A673 (cell line): Measurements from ENCODE around the gene SLC43A1. TPM values are rescaled to one million over a fixed set of nuclear protein-coding genes. Genes with fewer than 3 reads are reported as not detected.

Experiments
- BruUV-seq: library from RNA; stranded (reverse); fragments of 400-500 nt; replicated peaks from 2 replicates; lab custom pipeline; 2021; lab: Mats Ljungman, UMichigan
- CTCF ChIA-PET: fragments of 300-600 bp; sonication (Branson Sonifier 250); formaldehyde crosslinking; loops from one replicate; lab custom pipeline; 2022; ENCODE audit warnings: antibody characterized with exemption; lab: Charles Lee
- POLR2A ChIA-PET: fragments of 300-600 bp; sonication (Branson Sonifier 250); formaldehyde crosslinking; loops from one replicate; lab custom pipeline; 2022; ENCODE audit warnings: antibody characterized with exemption; ENCODE audit not compliant: low non-redundant PET; lab: Charles Lee
- DNase-seq: peaks from one replicate; pipeline ENCODE4 v3.0.0-alpha.2; 2015; ENCODE audit warnings: low spot score
- H3K27ac ChIP-seq: fragments of 200-600 bp; sonication (generic); 2 replicates; pipeline ENCODE4 v1.5.1; 2016; ENCODE audit warnings: mixed run types, low read depth, mild to moderate bottlenecking, mixed read lengths, antibody characterized with exemption, low read length; ENCODE audit not compliant: poor library complexity, severe bottlenecking
- H3K27me3 ChIP-seq: fragments of 200-600 bp; sonication (generic); replicated peaks from 2 replicates; pipeline ENCODE4 v1.6.1; 2017; ENCODE audit warnings: mixed run types, low read depth, mild to moderate bottlenecking, mixed read lengths, antibody characterized with exemption, low read length; ENCODE audit not compliant: insufficient read depth, poor library complexity
- H3K36me3 ChIP-seq: fragments of 200-600 bp; sonication (generic); 2 replicates; pipeline ENCODE4 v1.6.1; 2016; ENCODE audit warnings: mixed run types, mild to moderate bottlenecking, mixed read lengths, antibody characterized with exemption, low read length; ENCODE audit not compliant: insufficient read depth, poor library complexity, severe bottlenecking
- H3K4me1 ChIP-seq: fragments of 200-600 bp; sonication (generic); 2 replicates; pipeline ENCODE4 v1.6.1; 2017; ENCODE audit warnings: mixed run types, mild to moderate bottlenecking, mixed read lengths, antibody characterized with exemption, low read length; ENCODE audit not compliant: insufficient read depth, poor library complexity, severe bottlenecking
- H3K4me3 ChIP-seq: fragments of 200-600 bp; sonication (generic); 2 replicates; pipeline ENCODE4 v1.5.1; 2016; ENCODE audit warnings: low read depth, mixed run types, mild to moderate bottlenecking, mixed read lengths, low read length; ENCODE audit not compliant: poor library complexity, severe bottlenecking
- H3K9me3 ChIP-seq: fragments of 200-600 bp; sonication (generic); 2 replicates; pipeline ENCODE4 v1.6.1; 2016; ENCODE audit warnings: mixed run types, low read depth, mild to moderate bottlenecking, mixed read lengths, antibody characterized with exemption, low read length; ENCODE audit not compliant: poor library complexity, severe bottlenecking
- EZH2 ChIP-seq: fragments of 200-600 bp; sonication (generic); IDR thresholded peaks from 2 replicates; pipeline ENCODE4 v1.6.1; 2017; ENCODE audit warnings: borderline replicate concordance, low read depth, mild to moderate bottlenecking, mixed read lengths, antibody characterized with exemption, low read length; ENCODE audit not compliant: poor library complexity, severe bottlenecking
- intact Hi-C: fragments of 100-400 bp; cut with micrococcal nuclease; formaldehyde crosslinking; loops from one replicate; pipeline ENCODE4 v1.10.0; 2022; ENCODE audit not compliant: unreplicated experiment
- total RNA-seq: library from RNA; stranded (reverse); gene quantifications from 2 replicates; pipeline ENCODE4 v1.2.3, GENCODE V29; 2021
- TF ChIP-seq, protein P1 (sequence below): fragments of 300-800, 200-600 bp; sonication (generic); conservative IDR thresholded peaks from 2 replicates; pipeline ENCODE4 v1.5.1; 2017; ENCODE audit warnings: low read depth, mild to moderate bottlenecking, antibody characterized with exemption, low read length, moderate library complexity, mixed read lengths

Gene SLC43A1
- total RNA-seq, 1 experiment from 2014 or later = 18.4 TPM

DNA sequence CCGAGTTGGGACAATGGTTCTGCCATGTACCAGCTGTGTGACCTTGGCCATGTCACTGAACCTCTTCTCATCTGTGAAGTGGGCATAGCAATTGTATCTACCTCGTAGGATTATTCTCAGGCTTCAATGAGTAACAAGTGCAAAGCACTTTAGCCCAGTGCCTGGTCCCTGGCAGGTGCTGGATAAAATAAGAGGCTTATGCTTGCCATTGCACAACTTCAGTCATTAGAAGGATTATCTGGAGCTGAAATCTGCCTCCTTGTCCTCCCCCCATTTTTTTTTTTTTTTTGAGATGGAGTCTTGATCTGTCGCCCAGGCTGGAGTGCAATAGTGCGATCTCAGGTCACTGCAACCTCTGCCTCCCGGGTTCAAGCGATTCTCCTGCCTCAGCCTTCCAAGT, 29.1 kb upstream of the SLC43A1 start:
- Histone ChIP-seq H3K4me1 (no peaks in the 10 kb centered on the region), H3K27ac (no peak overlapping the region), H3K9me3 (no peaks in the 10 kb centered on the region), H3K36me3 (no peaks in the 10 kb centered on the region), H3K27me3 (no peaks in the 10 kb centered on the region), H3K4me3 (no peak overlapping the region)
- ChIA-PET POLR2A (no interaction called here), CTCF (no interaction called here)
- no peak for TF ChIP-seq EZH2
- TF ChIP-seq, protein P1, sequence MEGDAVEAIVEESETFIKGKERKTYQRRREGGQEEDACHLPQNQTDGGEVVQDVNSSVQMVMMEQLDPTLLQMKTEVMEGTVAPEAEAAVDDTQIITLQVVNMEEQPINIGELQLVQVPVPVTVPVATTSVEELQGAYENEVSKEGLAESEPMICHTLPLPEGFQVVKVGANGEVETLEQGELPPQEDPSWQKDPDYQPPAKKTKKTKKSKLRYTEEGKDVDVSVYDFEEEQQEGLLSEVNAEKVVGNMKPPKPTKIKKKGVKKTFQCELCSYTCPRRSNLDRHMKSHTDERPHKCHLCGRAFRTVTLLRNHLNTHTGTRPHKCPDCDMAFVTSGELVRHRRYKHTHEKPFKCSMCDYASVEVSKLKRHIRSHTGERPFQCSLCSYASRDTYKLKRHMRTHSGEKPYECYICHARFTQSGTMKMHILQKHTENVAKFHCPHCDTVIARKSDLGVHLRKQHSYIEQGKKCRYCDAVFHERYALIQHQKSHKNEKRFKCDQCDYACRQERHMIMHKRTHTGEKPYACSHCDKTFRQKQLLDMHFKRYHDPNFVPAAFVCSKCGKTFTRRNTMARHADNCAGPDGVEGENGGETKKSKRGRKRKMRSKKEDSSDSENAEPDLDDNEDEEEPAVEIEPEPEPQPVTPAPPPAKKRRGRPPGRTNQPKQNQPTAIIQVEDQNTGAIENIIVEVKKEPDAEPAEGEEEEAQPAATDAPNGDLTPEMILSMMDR = no peak
- BruUV-seq = no TSS peak
- DNase-seq = no peak
- intact Hi-C loops = no loop called here

DNA sequence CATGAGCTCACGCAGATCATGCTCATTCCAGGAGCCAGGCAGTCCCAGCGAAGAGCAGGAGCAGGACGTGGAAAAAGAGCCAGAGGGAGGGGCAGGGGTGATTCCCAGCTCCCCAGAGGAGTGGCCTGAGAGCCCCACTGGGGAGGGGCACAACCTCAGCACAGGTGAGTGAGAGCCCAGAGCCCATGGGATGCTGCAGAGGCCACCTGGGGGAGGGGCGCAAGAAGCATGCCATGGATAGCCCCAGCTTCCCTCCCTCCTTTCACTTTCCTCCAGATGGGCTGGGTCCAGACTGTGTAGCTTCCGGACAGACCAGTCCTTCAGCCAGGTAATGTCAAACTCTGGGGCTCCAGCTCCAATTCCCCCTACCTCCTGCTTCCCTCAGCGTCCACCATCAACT, 28.1 kb upstream of the SLC43A1 start:
- POLR2A ChIA-PET = no interaction called here
- no peak for TF ChIP-seq EZH2
- TF ChIP-seq, protein P1 = no peak
- intact Hi-C loops = no loop called here
- H3K36me3 ChIP-seq = no peaks in the 10 kb centered on the region
- no TSS peak for BruUV-seq
- CTCF ChIA-PET = no interaction called here
- H3K4me3 ChIP-seq = no peak overlapping the region
- no peaks in the 10 kb centered on the region for H3K9me3 ChIP-seq
- H3K27ac ChIP-seq = no peak overlapping the region
- no peak for DNase-seq
- H3K4me1 ChIP-seq = no peaks in the 10 kb centered on the region
- no peaks in the 10 kb centered on the region for H3K27me3 ChIP-seq

DNA sequence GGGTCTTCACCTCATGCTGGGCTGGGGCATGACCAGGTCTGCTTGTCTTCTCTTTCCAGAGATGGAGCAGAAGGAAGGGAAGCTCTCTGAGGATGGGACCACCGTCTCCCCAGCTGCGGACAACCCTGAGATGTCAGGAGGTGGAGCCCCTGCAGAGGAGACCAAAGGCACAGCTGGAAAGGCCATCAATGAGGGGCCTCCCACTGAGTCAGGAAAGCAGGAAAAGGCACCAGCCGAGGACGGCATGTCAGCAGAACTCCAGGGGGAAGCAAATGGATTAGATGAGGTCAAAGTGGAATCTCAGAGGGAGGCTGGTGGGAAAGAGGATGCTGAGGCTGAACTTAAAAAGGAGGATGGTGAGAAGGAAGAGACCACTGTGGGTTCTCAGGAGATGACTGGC, 27.1 kb upstream of the SLC43A1 start:
- BruUV-seq = no TSS peak
- ChIA-PET POLR2A (no interaction called here), CTCF (no interaction called here)
- no peaks in the 10 kb centered on the region for H3K9me3 ChIP-seq
- no peak overlapping the region for H3K4me3 ChIP-seq
- H3K27ac ChIP-seq = no peak overlapping the region
- no peak for TF ChIP-seq EZH2
- TF ChIP-seq, protein P1 = no peak
- H3K36me3 ChIP-seq = no peaks in the 10 kb centered on the region
- intact Hi-C loops = no loop called here
- H3K4me1 ChIP-seq = no peaks in the 10 kb centered on the region
- DNase-seq = no peak
- H3K27me3 ChIP-seq = no peaks in the 10 kb centered on the region
